Transverse colon (tissue), 4 donors: Measurements from ENCODE around the gene FGF7.

Source experiments
- EP300 ChIP-seq: sonication (generic); formaldehyde crosslinking; IDR thresholded peaks from one replicate; pipeline ENCODE4 v1.6.1; 2017; ENCODE audit warnings: antibody characterized with exemption, low read depth
- POLR2A ChIP-seq: fragments of 450-650 bp; IDR thresholded peaks from one replicate; pipeline ENCODE4 v1.6.1; 2016; ENCODE audit warnings: antibody characterized with exemption, mild to moderate bottlenecking, moderate library complexity
- POLR2AphosphoS5 ChIP-seq, 3 donors: sonication (generic); formaldehyde crosslinking; IDR thresholded peaks; one replicate each; pipeline ENCODE4 v1.6.1; 2016; ENCODE audit warnings: antibody characterized with exemption in 3 of 3
- TF ChIP-seq, protein P1 (sequence below), 5 experiments: fragments of 200-600 bp in 3 of 5; fragments of 450-650 bp in 2 of 5; sonication (generic) in 3 of 5; IDR thresholded peaks; 1 replicate in 2 of 5; 2 replicates in 3 of 5; pipeline ENCODE4 v1.5.1; 2016 to 2017; ENCODE audit warnings: antibody characterized with exemption in 5 of 5, inconsistent platforms in 3 of 5, mild to moderate bottlenecking in 2 of 5, moderate library complexity in 1 of 5

- no peak for TF ChIP-seq POLR2AphosphoS5 (IDR thresholded peaks at IDR 0.05)
- TF ChIP-seq, protein P1, sequence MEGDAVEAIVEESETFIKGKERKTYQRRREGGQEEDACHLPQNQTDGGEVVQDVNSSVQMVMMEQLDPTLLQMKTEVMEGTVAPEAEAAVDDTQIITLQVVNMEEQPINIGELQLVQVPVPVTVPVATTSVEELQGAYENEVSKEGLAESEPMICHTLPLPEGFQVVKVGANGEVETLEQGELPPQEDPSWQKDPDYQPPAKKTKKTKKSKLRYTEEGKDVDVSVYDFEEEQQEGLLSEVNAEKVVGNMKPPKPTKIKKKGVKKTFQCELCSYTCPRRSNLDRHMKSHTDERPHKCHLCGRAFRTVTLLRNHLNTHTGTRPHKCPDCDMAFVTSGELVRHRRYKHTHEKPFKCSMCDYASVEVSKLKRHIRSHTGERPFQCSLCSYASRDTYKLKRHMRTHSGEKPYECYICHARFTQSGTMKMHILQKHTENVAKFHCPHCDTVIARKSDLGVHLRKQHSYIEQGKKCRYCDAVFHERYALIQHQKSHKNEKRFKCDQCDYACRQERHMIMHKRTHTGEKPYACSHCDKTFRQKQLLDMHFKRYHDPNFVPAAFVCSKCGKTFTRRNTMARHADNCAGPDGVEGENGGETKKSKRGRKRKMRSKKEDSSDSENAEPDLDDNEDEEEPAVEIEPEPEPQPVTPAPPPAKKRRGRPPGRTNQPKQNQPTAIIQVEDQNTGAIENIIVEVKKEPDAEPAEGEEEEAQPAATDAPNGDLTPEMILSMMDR (IDR thresholded peaks at IDR 0.05) = no peak
- no peak for TF ChIP-seq POLR2A
- TF ChIP-seq EP300 = no peak
Observed at GRCh38 chr15:49441356-49441755, 18.3 kb downstream of the FGF7 start.
